Measurements from ENCODE around the gene MAST4.

Gene MAST4

GRCh38 chr5:66929995-66930394 is 333.8 kb downstream of the MAST4 start:
- Histone ChIP-seq H3K9me3 (ENCODE audit: control insufficient read depth, insufficient read depth, low read length) (no peaks in the 10 kb centered on the region), H3K9me2 (replicated peaks; ENCODE audit: control insufficient read depth, low read length) (no peaks in the 10 kb centered on the region), H3K4me2 (ENCODE audit: low read length) (peak overlapping the region; percentile 23), H3K4me3 (ENCODE audit: low read length) (no peak overlapping the region), H3K79me2 (ENCODE audit: control insufficient read depth, low read length) (no peaks in the 10 kb centered on the region), H4K20me1 (ENCODE audit: control insufficient read depth, insufficient read depth, low read depth, low read length) (no peaks in the 10 kb centered on the region), H3K27ac (ENCODE audit: low read depth, low read length) (no peak overlapping the region), H3K27me3 (ENCODE audit: control insufficient read depth, low read length) (no peaks in the 10 kb centered on the region), H3K36me3 (ENCODE audit: control insufficient read depth, low read length) (no peaks in the 10 kb centered on the region), H3K4me1 (ENCODE audit: control insufficient read depth, low read length) (peaks cover 23% of the 10 kb centered on the region), H3F3A (ENCODE audit: control insufficient read depth, insufficient read depth) (no peaks in the 10 kb centered on the region)
- TF ChIP-seq CTCF (IDR thresholded peaks at IDR 0.05; ENCODE audit: low read depth, low read length, poor library complexity, severe bottlenecking) = no peak
- no peak for TF ChIP-seq EZH2phosphoT487 (IDR thresholded peaks at IDR 0.05; ENCODE audit: borderline replicate concordance, low read length)

- TF ChIP-seq EZH2phosphoT487 (IDR thresholded peaks at IDR 0.05; ENCODE audit: borderline replicate concordance, low read length) (no peak), CTCF (IDR thresholded peaks at IDR 0.05; ENCODE audit: low read depth, low read length, poor library complexity, severe bottlenecking) (no peak)
- no peaks in the 10 kb centered on the region for H3K79me2 ChIP-seq (ENCODE audit: control insufficient read depth, low read length)
- no peak overlapping the region for H3K27ac ChIP-seq (ENCODE audit: low read depth, low read length)
- no peaks in the 10 kb centered on the region for H4K20me1 ChIP-seq (ENCODE audit: control insufficient read depth, insufficient read depth, low read depth, low read length)
- no peaks in the 10 kb centered on the region for H3K27me3 ChIP-seq (ENCODE audit: control insufficient read depth, low read length)
- H3F3A ChIP-seq (ENCODE audit: control insufficient read depth, insufficient read depth) = no peaks in the 10 kb centered on the region
- H3K4me2 ChIP-seq (ENCODE audit: low read length) = no peak overlapping the region
- H3K4me3 ChIP-seq (ENCODE audit: low read length) = no peak overlapping the region
- H3K9me3 ChIP-seq (ENCODE audit: control insufficient read depth, insufficient read depth, low read length) = no peaks in the 10 kb centered on the region
- H3K36me3 ChIP-seq (ENCODE audit: control insufficient read depth, low read length) = no peaks in the 10 kb centered on the region
- no peaks in the 10 kb centered on the region for H3K9me2 ChIP-seq (replicated peaks; ENCODE audit: control insufficient read depth, low read length)
- H3K4me1 ChIP-seq (ENCODE audit: control insufficient read depth, low read length) = peaks cover 23% of the 10 kb centered on the region
Measured at GRCh38 chr5:66931651-66932050, 335.5 kb downstream of the MAST4 start.

GRCh38 chr5:66932457-66932856 is 336.3 kb downstream of the MAST4 start:
- H3F3A ChIP-seq (ENCODE audit: control insufficient read depth, insufficient read depth) = no peaks in the 10 kb centered on the region
- no peak overlapping the region for H3K4me3 ChIP-seq (ENCODE audit: low read length)

More at GRCh38 chr5:66932457-66932856, 336.3 kb downstream of the MAST4 start:
- TF ChIP-seq CTCF (IDR thresholded peaks at IDR 0.05; ENCODE audit: low read depth, low read length, poor library complexity, severe bottlenecking) (no peak), EZH2phosphoT487 (IDR thresholded peaks at IDR 0.05; ENCODE audit: borderline replicate concordance, low read length) (no peak)
- Histone ChIP-seq H3K9me3 (ENCODE audit: control insufficient read depth, insufficient read depth, low read length) (no peaks in the 10 kb centered on the region), H3K9me2 (replicated peaks; ENCODE audit: control insufficient read depth, low read length) (no peaks in the 10 kb centered on the region), H4K20me1 (ENCODE audit: control insufficient read depth, insufficient read depth, low read depth, low read length) (no peaks in the 10 kb centered on the region), H3K4me2 (ENCODE audit: low read length) (no peak overlapping the region), H3K4me1 (ENCODE audit: control insufficient read depth, low read length) (peaks cover 23% of the 10 kb centered on the region), H3K36me3 (ENCODE audit: control insufficient read depth, low read length) (no peaks in the 10 kb centered on the region), H3K79me2 (ENCODE audit: control insufficient read depth, low read length) (no peaks in the 10 kb centered on the region), H3K27me3 (ENCODE audit: control insufficient read depth, low read length) (no peaks in the 10 kb centered on the region), H3K27ac (ENCODE audit: low read depth, low read length) (no peak overlapping the region)

Measured in DOHH2 (cell line).